IPS-18c (cell line): ENCODE data around the gene EPPIN.
"Not testable (repeated sequence)": the region's sequence is repeated elsewhere in the genome, so short reads cannot be mapped to it uniquely, and the experiment has no call there.

ENCODE experiments used
- H3K4me3 ChIP-seq: 2 replicates; pipeline ENCODE4 v1.7.0; 2013; ENCODE audit warnings: low read depth, mild to moderate bottlenecking, low read length, moderate library complexity; ENCODE audit not compliant: insufficient read depth
- H3K9me3 ChIP-seq: one replicate; pipeline ENCODE4 v1.6.1; 2013; ENCODE audit warnings: mild to moderate bottlenecking, low read length, moderate library complexity; ENCODE audit not compliant: control insufficient read depth, insufficient read depth

Gene EPPIN

DNA sequence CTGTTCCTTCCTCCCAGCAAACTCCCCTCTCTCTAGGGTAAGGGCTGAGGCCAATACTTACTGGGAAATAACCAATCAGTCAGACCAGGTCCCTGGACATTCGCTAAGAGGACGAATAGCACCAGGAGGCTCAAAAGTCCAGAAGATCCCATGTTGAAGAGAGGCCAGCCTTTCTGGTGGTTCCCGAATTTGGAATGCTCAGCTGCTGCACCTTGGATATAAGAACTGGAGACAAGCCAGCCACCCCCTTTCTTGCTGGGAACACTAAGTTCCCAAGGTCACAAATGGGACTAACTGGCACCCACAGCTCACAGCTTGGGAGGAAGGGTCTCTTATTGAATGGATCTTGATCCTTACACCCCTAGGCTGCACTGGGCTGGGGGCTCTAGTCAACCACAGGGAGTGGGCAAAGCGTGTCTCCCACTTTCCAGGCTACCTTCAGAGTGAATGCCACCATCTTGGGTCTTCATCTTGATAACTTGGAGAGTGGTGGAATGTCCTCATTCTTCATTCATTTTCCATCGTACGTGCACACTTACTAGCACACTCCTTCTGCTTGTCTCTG, at the start of gene EPPIN:
Gene EPPIN (minus strand): TSS at position 196 of the 565 bp plus-strand sequence. CDS start 44 bp downstream, at position 152.
- no peaks in the 10 kb centered on the region for H3K9me3 ChIP-seq
- no peak within 1 kb of the TSS for H3K4me3 ChIP-seq

GRCh38 chr20:45595235-45595634, 48.0 kb upstream of the EPPIN start:
- Histone ChIP-seq H3K4me3 (no peak overlapping the region), H3K9me3 (no peaks in the 10 kb centered on the region)

- Histone ChIP-seq H3K9me3 (no peaks in the 10 kb centered on the region), H3K4me3 (no peak overlapping the region)
These were observed 46.3 kb upstream of the EPPIN start for GRCh38 chr20:45593498-45593897.

GRCh38 chr20:45592574-45593189, 45.5 kb upstream of the EPPIN start:
- Histone ChIP-seq H3K9me3 (no peaks in the 10 kb centered on the region), H3K4me3 (no peak overlapping the region)

DNA sequence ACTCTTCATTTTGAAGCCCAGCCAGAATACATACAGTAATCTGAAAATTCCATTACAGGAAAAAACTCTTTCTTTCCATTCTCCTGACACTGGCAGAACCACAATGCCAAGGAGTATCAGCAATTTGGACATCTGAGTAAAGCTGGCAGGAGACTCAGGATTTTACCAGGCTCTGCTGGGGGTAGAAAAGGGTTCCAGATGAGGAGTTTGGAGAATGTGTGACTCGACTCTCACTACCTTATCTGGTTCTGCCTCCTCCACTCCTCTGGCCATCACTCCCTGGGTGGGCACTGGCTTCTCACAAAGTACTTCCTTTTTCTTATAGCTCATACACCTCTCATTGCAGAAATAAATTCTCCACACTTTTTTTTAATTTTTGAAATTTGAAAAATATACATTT, 42.5 kb upstream of the EPPIN start:
- no peak overlapping the region for H3K4me3 ChIP-seq
- no peaks in the 10 kb centered on the region for H3K9me3 ChIP-seq

GRCh38 chr20:45588800-45589199, 41.6 kb upstream of the EPPIN start:
- Histone ChIP-seq H3K4me3 (no peak overlapping the region), H3K9me3 (peaks cover 3% of the 10 kb centered on the region)

DNA sequence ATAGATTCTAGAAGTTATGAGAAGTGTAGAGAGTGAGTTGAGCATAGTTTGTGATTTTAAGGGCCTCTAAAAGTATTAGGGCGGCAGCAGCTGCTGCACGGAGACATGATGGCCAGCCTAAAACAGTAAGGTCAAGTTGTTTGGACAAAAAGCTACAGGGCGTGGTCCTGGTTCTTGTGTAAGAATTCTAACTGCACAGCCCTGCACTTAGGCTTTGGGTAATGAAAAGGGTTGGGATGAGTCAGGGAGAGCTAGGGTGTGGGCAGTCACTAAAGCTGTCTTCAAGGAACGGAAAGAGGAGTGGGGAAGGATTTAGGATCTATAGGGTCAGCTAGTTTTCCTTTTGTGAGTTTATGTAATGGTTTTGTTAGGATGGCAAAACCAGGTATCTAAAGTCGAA, 38.8 kb upstream of the EPPIN start:
- not testable (repeated sequence) for H3K9me3 ChIP-seq, H3K4me3 ChIP-seq

DNA sequence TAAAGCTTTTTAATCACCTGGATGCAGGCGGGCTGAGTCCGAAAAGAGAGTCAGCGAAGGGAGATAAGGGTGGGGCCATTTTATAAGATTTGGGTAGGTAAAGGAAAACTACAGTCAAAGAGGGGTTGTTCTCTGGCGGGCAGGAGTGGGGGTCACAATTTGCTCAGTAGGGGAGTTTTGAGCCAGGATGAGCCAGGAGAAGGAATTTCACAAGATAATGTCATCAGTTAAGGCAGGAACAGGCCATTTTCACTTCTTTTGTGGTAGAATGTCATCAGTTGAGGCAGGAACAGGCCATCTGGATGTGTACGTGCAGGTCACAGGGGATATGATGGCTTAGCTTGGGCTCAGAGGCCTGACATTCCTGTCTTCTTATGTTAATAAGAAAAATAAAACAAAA, 37.1 kb upstream of the EPPIN start:
- H3K4me3 ChIP-seq, H3K9me3 ChIP-seq: not testable (repeated sequence)

- no peak overlapping the region for H3K4me3 ChIP-seq
- peaks cover 3% of the 10 kb centered on the region for H3K9me3 ChIP-seq
These were observed 36.3 kb upstream of the EPPIN start for GRCh38 chr20:45583502-45583901.

DNA sequence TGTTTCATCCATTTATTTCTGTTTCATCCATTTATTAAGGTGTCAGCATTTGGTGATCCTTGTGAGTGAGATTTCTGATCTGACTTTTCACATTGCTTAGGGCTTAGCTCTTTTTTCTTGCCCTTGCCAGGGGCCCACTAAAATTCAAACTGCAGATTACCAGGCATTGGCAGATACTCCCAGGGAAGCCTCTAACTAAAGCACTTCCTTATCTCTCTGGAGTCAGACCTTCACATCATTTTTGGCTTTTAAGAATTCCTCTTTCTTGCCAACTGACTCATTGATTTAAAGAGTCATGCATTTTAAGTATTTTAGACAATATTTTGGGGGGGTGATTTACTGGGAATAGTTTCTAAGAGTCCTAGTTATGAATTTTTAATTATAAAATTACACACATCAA, 34.5 kb upstream of the EPPIN start:
- Histone ChIP-seq H3K9me3 (peaks cover 3% of the 10 kb centered on the region), H3K4me3 (no peak overlapping the region)

DNA sequence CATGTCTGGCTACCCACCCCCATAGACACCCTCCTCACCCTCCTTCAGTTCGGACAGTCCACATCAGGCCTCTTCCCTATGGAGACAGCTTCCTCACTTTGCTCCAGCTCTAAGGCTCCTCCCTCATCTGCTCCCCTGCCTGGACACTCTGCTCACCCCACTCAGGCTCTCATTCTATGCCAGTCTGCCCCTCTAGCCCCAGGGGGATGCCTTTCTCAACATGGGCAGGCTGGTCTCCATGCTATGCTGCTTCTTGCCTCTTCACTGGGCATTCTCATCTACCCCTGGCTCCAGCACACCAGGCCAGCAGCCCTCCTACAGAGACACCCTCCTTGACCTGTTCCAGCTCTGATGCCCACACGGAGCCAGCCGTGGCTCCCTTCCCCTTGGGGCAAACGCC, 32.0 kb upstream of the EPPIN start, which contains the start of gene WFDC8:
Gene WFDC8 (minus strand): TSS at position 101 of the 400 bp plus-strand sequence. CDS start 37 bp downstream, at position 64.
- Histone ChIP-seq H3K4me3 (no peak within 1 kb of the TSS), H3K9me3 (no peaks in the 10 kb centered on the region)

- Histone ChIP-seq H3K4me3 (no peak overlapping the region), H3K9me3 (no peaks in the 10 kb centered on the region)
These were observed 31.0 kb upstream of the EPPIN start for GRCh38 chr20:45578231-45578630.

- H3K4me3 ChIP-seq, result no peak overlapping the region
- no peaks in the 10 kb centered on the region for H3K9me3 ChIP-seq
These were observed 29.8 kb upstream of the EPPIN start for GRCh38 chr20:45576995-45577394.

- no peak overlapping the region for H3K4me3 ChIP-seq
- H3K9me3 ChIP-seq, result no peaks in the 10 kb centered on the region
These were observed 28.7 kb upstream of the EPPIN start for GRCh38 chr20:45575931-45576330.

GRCh38 chr20:45569650-45570049, 22.4 kb upstream of the EPPIN start:
- H3K4me3 ChIP-seq, H3K9me3 ChIP-seq: not testable (repeated sequence)

DNA sequence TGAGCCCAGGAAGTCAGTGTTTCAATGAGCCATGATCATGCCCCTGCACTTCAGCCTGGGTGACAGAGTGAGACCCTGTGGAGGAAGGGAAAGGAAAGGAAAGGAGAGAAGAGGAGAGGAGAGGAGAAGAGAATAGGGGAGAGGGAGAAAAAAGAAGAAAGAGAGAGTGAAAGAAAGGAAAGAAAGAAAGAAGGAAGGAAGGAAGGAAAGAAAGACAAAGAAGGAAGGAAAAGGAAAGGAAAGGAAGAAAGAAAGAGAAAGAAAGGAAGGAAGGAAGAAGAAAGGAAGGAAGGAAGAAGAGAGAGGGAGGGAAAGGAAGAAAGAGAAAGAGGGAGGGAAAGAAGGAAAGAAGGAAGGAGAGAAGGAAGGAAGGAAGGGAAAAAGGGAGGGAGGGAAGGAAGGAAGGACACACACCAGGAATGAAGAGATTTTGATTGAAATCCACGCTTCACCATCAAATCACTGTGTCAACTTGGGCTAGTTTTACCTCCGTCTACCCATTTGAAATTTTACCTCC, 17.6 kb upstream of the EPPIN start:
- Histone ChIP-seq H3K9me3 (no peaks in the 10 kb centered on the region), H3K4me3 (no peak overlapping the region)

DNA sequence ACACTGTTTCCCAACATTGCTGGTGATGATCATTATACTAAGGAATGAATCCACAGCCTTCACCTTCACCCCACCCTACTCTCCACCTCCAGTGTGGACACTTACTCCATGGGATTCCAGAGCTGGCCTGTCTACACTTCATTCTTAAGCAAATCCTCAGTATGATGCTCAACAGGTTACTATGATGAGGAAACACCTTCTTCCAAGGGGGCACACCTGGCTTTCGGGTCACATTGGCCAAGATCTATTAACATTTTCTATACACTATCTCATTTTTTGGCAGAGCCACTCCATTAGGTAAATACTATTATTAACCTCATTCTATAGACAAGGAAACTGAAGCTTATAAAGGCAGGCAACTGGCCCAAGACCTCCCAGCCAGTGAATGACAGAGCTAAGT, 8.0 kb upstream of the EPPIN start:
- H3K4me3 ChIP-seq, result no peak overlapping the region
- no peaks in the 10 kb centered on the region for H3K9me3 ChIP-seq

DNA sequence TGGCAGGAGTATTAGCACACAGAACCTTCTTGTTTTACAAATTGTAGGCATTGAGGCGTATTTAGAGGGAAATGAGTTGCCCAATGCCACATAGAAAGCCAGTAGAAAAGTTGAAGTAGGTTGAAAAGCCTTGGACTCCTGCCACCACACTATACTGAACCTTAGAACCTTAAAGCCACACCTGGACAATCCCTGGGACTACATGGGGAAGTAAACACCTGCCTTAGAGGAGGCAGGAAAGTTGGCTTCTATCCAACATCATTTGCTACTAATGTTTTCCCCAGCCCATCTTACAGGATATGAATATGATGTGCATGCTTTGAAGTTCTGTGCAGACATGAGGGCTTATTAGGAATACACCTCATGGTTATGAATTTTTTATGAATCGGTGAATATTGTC, 5.3 kb upstream of the EPPIN start:
- H3K9me3 ChIP-seq, result no peaks in the 10 kb centered on the region
- no peak overlapping the region for H3K4me3 ChIP-seq

- no peak overlapping the region for H3K4me3 ChIP-seq
- no peaks in the 10 kb centered on the region for H3K9me3 ChIP-seq
These were observed 3.6 kb upstream of the EPPIN start for GRCh38 chr20:45550765-45551164.
